GM12878 (cell line): ENCODE results near the gene MEX3C.

Source experiments
- CHD4 ChIP-seq: fragments of 200-600 bp; sonication (generic); IDR thresholded peaks from 2 replicates; pipeline ENCODE4 v1.6.1; 2016; ENCODE audit warnings: mild to moderate bottlenecking
- CTCF ChIP-seq, 3 experiments: IDR thresholded peaks in 2 of 3; conservative IDR thresholded peaks in 1 of 3; 2 replicates each; pipeline ENCODE4 v1.5.1; 2011; ENCODE audit warnings: low read depth in 3 of 3, low read length in 3 of 3, mild to moderate bottlenecking in 3 of 3, control low read depth in 2 of 3, moderate library complexity in 2 of 3, inconsistent platforms in 1 of 3, mixed read lengths in 1 of 3; ENCODE audit not compliant: control insufficient read depth in 2 of 3, insufficient read depth in 1 of 3; ENCODE audit errors: extremely low read depth in 1 of 3
- GATAD2B ChIP-seq: fragments of 450-650 bp; conservative IDR thresholded peaks from 2 replicates; pipeline ENCODE4 v1.6.1; 2017; ENCODE audit warnings: low read depth, mild to moderate bottlenecking, moderate library complexity
- IKZF2 ChIP-seq, 2 experiments: fragments of 450-650 bp; IDR thresholded peaks; 2 replicates each; pipeline ENCODE4 v1.6.1; 2017; ENCODE audit warnings: mild to moderate bottlenecking in 2 of 2, moderate library complexity in 2 of 2
- NFIC ChIP-seq: IDR thresholded peaks from 2 replicates; pipeline ENCODE4 v1.6.1; 2012; ENCODE audit warnings: low read depth, mild to moderate bottlenecking, inconsistent platforms, low read length, moderate library complexity
- RAD21 ChIP-seq: IDR thresholded peaks from 2 replicates; pipeline ENCODE4 v1.6.1; 2011; ENCODE audit warnings: mild to moderate bottlenecking, low read depth, low read length, moderate library complexity; ENCODE audit not compliant: insufficient read depth
- TCF7 ChIP-seq: IDR thresholded peaks from 2 replicates; pipeline ENCODE4 v1.6.1; 2014; ENCODE audit warnings: antibody characterized with exemption, borderline replicate concordance
- ZNF687 ChIP-seq: fragments of 450-650 bp; IDR thresholded peaks from 2 replicates; pipeline ENCODE4 v1.6.1; 2017; ENCODE audit warnings: mild to moderate bottlenecking, moderate library complexity
- ZZZ3 ChIP-seq: IDR thresholded peaks from 2 replicates; pipeline ENCODE4 v1.6.1; 2011; ENCODE audit warnings: low read depth; ENCODE audit not compliant: control insufficient read depth, insufficient read length
- TF ChIP-seq, protein P1 (sequence below): IDR thresholded peaks from 2 replicates; pipeline ENCODE4 v1.6.1; 2012; ENCODE audit warnings: mild to moderate bottlenecking, low read depth, low read length

DNA sequence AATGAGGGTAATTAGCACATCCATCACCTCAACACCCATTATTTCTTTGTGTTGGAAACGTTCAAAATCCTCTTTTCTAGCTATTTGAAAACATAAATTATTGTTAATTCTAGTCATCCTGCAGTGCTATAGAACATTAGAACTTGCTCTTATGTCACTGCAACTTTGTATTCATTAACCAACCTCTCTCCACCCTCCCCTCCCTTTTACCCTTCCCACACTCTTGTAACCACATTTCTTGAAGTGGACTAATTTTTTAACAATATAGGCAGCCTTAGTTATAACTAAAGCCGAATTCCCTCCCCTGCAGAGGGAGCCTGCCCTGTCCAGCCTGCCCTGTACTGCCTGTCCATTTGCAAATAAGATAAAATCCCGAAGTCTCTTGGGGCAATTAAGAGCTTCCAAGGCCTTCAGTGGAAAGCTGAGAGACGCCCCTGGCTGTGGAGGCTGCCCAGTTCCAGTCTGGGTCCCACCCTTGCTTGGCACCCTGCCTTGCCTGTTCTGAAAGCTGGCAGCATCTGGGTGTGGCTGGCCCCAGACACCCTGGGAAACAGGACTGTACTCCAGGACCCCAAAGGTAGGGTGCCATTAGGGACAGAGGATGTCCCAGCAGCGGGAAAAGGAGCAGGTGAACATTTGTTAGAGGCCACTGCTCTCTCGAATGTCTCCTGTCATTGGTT is 65.1 kb downstream of the MEX3C start:
- TF ChIP-seq ZZZ3 (no peak), CTCF (IDR thresholded peaks at IDR 0.05 in 2 of 3, conservative IDR thresholded peaks at IDR 0.05 in 1 of 3; ENCODE audit: control insufficient read depth in 2 of 3, extremely low read depth in 1 of 3, insufficient read depth in 1 of 3, low read depth in 3 of 3, low read length in 3 of 3) (no peak), RAD21 (no peak), TCF7 (no peak), IKZF2 (IDR thresholded peaks at IDR 0.05) (no peak), CHD4 (no peak), ZNF687 (no peak), NFIC (no peak), GATAD2B (no peak)
- TF ChIP-seq, protein P1, sequence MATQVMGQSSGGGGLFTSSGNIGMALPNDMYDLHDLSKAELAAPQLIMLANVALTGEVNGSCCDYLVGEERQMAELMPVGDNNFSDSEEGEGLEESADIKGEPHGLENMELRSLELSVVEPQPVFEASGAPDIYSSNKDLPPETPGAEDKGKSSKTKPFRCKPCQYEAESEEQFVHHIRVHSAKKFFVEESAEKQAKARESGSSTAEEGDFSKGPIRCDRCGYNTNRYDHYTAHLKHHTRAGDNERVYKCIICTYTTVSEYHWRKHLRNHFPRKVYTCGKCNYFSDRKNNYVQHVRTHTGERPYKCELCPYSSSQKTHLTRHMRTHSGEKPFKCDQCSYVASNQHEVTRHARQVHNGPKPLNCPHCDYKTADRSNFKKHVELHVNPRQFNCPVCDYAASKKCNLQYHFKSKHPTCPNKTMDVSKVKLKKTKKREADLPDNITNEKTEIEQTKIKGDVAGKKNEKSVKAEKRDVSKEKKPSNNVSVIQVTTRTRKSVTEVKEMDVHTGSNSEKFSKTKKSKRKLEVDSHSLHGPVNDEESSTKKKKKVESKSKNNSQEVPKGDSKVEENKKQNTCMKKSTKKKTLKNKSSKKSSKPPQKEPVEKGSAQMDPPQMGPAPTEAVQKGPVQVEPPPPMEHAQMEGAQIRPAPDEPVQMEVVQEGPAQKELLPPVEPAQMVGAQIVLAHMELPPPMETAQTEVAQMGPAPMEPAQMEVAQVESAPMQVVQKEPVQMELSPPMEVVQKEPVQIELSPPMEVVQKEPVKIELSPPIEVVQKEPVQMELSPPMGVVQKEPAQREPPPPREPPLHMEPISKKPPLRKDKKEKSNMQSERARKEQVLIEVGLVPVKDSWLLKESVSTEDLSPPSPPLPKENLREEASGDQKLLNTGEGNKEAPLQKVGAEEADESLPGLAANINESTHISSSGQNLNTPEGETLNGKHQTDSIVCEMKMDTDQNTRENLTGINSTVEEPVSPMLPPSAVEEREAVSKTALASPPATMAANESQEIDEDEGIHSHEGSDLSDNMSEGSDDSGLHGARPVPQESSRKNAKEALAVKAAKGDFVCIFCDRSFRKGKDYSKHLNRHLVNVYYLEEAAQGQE, result no peak
